Tibial nerve (tissue), 4 donors: Measurements from ENCODE around the gene CERS6.
"Not testable (repeated sequence)": the region's sequence is repeated elsewhere in the genome, so short reads cannot be mapped to it uniquely, and the experiment has no call there.

Experiments used
- EP300 ChIP-seq, 2 donors: sonication (generic); formaldehyde crosslinking; IDR thresholded peaks; one replicate each; pipeline ENCODE4 v1.6.1; 2017; ENCODE audit warnings: antibody characterized with exemption in 2 of 2, mild to moderate bottlenecking in 1 of 2
- POLR2A ChIP-seq, 2 donors: fragments of 450-650 bp; IDR thresholded peaks; one replicate each; pipeline ENCODE4 v1.6.1; 2017; ENCODE audit warnings: antibody characterized with exemption in 2 of 2, mild to moderate bottlenecking in 2 of 2, moderate library complexity in 2 of 2
- TF ChIP-seq, protein P1 (sequence below), 5 experiments: fragments of 200-600 bp in 3 of 5; fragments of 450-650 bp in 2 of 5; sonication (generic) in 3 of 5; IDR thresholded peaks; one replicate each; pipeline ENCODE4 v1.5.1; 2016 to 2019; ENCODE audit warnings: antibody characterized with exemption in 5 of 5, mild to moderate bottlenecking in 3 of 5, moderate library complexity in 2 of 5

- not testable (repeated sequence) for TF ChIP-seq POLR2A, EP300 (IDR thresholded peaks at IDR 0.05)
- TF ChIP-seq, protein P1, sequence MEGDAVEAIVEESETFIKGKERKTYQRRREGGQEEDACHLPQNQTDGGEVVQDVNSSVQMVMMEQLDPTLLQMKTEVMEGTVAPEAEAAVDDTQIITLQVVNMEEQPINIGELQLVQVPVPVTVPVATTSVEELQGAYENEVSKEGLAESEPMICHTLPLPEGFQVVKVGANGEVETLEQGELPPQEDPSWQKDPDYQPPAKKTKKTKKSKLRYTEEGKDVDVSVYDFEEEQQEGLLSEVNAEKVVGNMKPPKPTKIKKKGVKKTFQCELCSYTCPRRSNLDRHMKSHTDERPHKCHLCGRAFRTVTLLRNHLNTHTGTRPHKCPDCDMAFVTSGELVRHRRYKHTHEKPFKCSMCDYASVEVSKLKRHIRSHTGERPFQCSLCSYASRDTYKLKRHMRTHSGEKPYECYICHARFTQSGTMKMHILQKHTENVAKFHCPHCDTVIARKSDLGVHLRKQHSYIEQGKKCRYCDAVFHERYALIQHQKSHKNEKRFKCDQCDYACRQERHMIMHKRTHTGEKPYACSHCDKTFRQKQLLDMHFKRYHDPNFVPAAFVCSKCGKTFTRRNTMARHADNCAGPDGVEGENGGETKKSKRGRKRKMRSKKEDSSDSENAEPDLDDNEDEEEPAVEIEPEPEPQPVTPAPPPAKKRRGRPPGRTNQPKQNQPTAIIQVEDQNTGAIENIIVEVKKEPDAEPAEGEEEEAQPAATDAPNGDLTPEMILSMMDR (IDR thresholded peaks at IDR 0.05): not testable (repeated sequence)
Measured at GRCh38 chr2:168664715-168665114, 208.6 kb downstream of the CERS6 start.
